Endothelial cell of umbilical vein (primary cell): ENCODE measurements around the gene CLASP2. TPM values are rescaled to one million over a fixed set of nuclear protein-coding genes. Genes with fewer than 3 reads are reported as not detected.

Experiments used
- BruUV-seq: library from RNA; stranded (reverse); fragments of 400-500 nt; replicated peaks from 2 replicates; lab custom pipeline; 2021; lab: Mats Ljungman, UMichigan
- CTCF ChIA-PET: fragments of 300-600, 350-600 bp; sonication (Branson Sonifier 250); formaldehyde crosslinking; loops from one replicate; lab custom pipeline; 2021; ENCODE audit warnings: antibody characterized with exemption, inconsistent platforms; lab: Charles Lee
- POLR2A ChIA-PET: fragments of 300-600, 350-600 bp; sonication (Branson Sonifier 250); formaldehyde crosslinking; loops from one replicate; lab custom pipeline; 2021; ENCODE audit warnings: antibody characterized with exemption, inconsistent platforms; lab: Charles Lee
- DNase-seq: peaks from one replicate; pipeline ENCODE4 v3.0.0-alpha.2; 2011; ENCODE audit warnings: low read depth, low spot score
- FAIRE-seq: peaks from 2 replicates; lab custom pipeline; 2011; peaks lifted over from hg19 to GRCh38; lab: Jason Lieb, UNC
- H2AFZ ChIP-seq: 2 replicates; pipeline ENCODE4 v1.6.0; 2012; ENCODE audit warnings: low read depth, low read length, control low read depth, inconsistent platforms
- H3K27ac ChIP-seq: 2 replicates; pipeline ENCODE4 v1.5.1; 2011; ENCODE audit warnings: low read depth, mild to moderate bottlenecking, control low read depth, low read length, moderate library complexity; ENCODE audit not compliant: insufficient read depth
- H3K27me3 ChIP-seq, 2 experiments: 2 replicates each; pipeline versions ENCODE4 v1.6.0 to v1.6.1; 2011; ENCODE audit warnings: low read length in 2 of 2, mixed read lengths in 1 of 2; ENCODE audit not compliant: control insufficient read depth in 2 of 2, insufficient read depth in 2 of 2
- H3K36me3 ChIP-seq, 2 experiments: 2 replicates in 1 of 2; 3 replicates in 1 of 2; pipeline ENCODE4 v1.5.1; 2011; ENCODE audit warnings: low read length in 2 of 2, mild to moderate bottlenecking in 1 of 2, moderate library complexity in 1 of 2; ENCODE audit not compliant: control insufficient read depth in 2 of 2, insufficient read depth in 2 of 2; ENCODE audit errors: extremely low read depth in 1 of 2
- H3K4me1 ChIP-seq: 3 replicates; pipeline ENCODE4 v1.5.1; 2011; ENCODE audit warnings: mild to moderate bottlenecking, low read length; ENCODE audit not compliant: control insufficient read depth, insufficient read depth; ENCODE audit errors: extremely low read depth
- H3K4me2 ChIP-seq: 2 replicates; pipeline ENCODE4 v1.6.1; 2011; ENCODE audit warnings: low read length, control low read depth, mixed read lengths; ENCODE audit not compliant: insufficient read depth
- H3K4me3 ChIP-seq, 3 experiments: fragments of 200-600 bp in 1 of 3; sonication (generic), shearing (Covaris generic) in 1 of 3; replicated peaks in 1 of 3; 2 replicates each; pipeline ENCODE4 v1.5.1; 2011 to 2016; ENCODE audit warnings: control low read depth in 3 of 3, low read length in 3 of 3, mild to moderate bottlenecking in 2 of 3, inconsistent platforms in 1 of 3, low read depth in 1 of 3, moderate library complexity in 1 of 3; ENCODE audit not compliant: insufficient read depth in 1 of 3
- H3K79me2 ChIP-seq: 2 replicates; pipeline ENCODE4 v1.6.0; 2012; ENCODE audit warnings: low read length, inconsistent platforms; ENCODE audit not compliant: control insufficient read depth, insufficient read depth
- H3K9ac ChIP-seq: replicated peaks from 2 replicates; pipeline ENCODE3; 2011; ENCODE audit warnings: low read length, control low read depth; ENCODE audit not compliant: insufficient read depth; ENCODE audit errors: extremely low read depth
- H3K9me1 ChIP-seq: replicated peaks from 3 replicates; pipeline ENCODE4 v1.6.0; 2011; ENCODE audit warnings: mild to moderate bottlenecking, low read length; ENCODE audit not compliant: control insufficient read depth, insufficient read depth; ENCODE audit errors: extremely low read depth
- H3K9me3 ChIP-seq: replicated peaks from 2 replicates; pipeline ENCODE4 v1.5.1; 2012; ENCODE audit warnings: low read length, inconsistent platforms; ENCODE audit not compliant: control insufficient read depth, insufficient read depth
- H4K20me1 ChIP-seq: replicated peaks from 2 replicates; pipeline ENCODE3; 2011; ENCODE audit warnings: mild to moderate bottlenecking, low read length; ENCODE audit not compliant: control insufficient read depth, insufficient read depth; ENCODE audit errors: extremely low read depth
- EZH2 ChIP-seq: IDR thresholded peaks from 2 replicates; pipeline ENCODE4 v1.6.1; 2012; ENCODE audit warnings: borderline replicate concordance, low read depth, mild to moderate bottlenecking, moderate library complexity, low read length, inconsistent platforms; ENCODE audit not compliant: severe bottlenecking
- FOS ChIP-seq: IDR thresholded peaks from 2 replicates; pipeline ENCODE4 v1.6.1; 2011; ENCODE audit warnings: mild to moderate bottlenecking, low read length, moderate library complexity, borderline replicate concordance; ENCODE audit not compliant: insufficient read depth
- JUN ChIP-seq: IDR thresholded peaks from 2 replicates; pipeline ENCODE4 v1.6.1; 2011; ENCODE audit warnings: borderline replicate concordance, low read depth; ENCODE audit not compliant: insufficient read length, insufficient read depth
- POLR2A ChIP-seq: IDR thresholded peaks from 2 replicates; pipeline ENCODE4 v1.6.1; 2012; ENCODE audit warnings: low read depth, mild to moderate bottlenecking, control low read depth, low read length
- POLR2AphosphoS5 ChIP-seq: IDR thresholded peaks from 2 replicates; pipeline ENCODE4 v1.6.1; 2012; ENCODE audit warnings: low read depth, mild to moderate bottlenecking, control low read depth, low read length, moderate library complexity; ENCODE audit not compliant: insufficient read depth
- dilution Hi-C: fragments of 300-500 bp; cut with MboI; formaldehyde crosslinking; loops from one replicate; pipeline ENCODE4 v1.15.0; 2019; ENCODE audit warnings: low sequenced_read_pairs; ENCODE audit not compliant: extremely low pct_ligation_motif_present
- intact Hi-C: fragments of 100-400 bp; cut with micrococcal nuclease; formaldehyde crosslinking; loops from one replicate; pipeline ENCODE4 v1.10.0; 2022
- polyA plus RNA-seq, 4 experiments: library from polyadenylated mRNA; depleted of rRNA in 3 of 4; stranded (reverse) in 3 of 4; unstranded in 1 of 4; fragments of >200 nt; gene quantifications; 2 replicates each; pipeline versions ENCODE4 v1.2.1 to v1.2.3, GENCODE V29; 2011 to 2012; ENCODE audit warnings: missing spikeins in 1 of 4
- total RNA-seq: library from RNA; stranded (reverse); gene quantifications from 2 replicates; pipeline ENCODE4 v1.2.3, GENCODE V29; 2021

The CLASP2 gene
- total and polyA plus RNA-seq, 2 donors (not counting 3 experiments of a cell fraction or from before 2014, with no cell fraction given): 15.0 to 55.0 TPM

GRCh38 chr3:33526787-33527186 lies 191.3 kb downstream of the CLASP2 start:
- no peaks in the 10 kb centered on the region for H3K9me3 ChIP-seq
- POLR2A ChIA-PET: no interaction called here
- TF ChIP-seq POLR2A: no peak
- no peak for TF ChIP-seq POLR2AphosphoS5
- no peak for TF ChIP-seq FOS
- no peak for TF ChIP-seq EZH2
- no peak for FAIRE-seq
- no peak overlapping the region for H3K4me2 ChIP-seq
- H3K4me1 ChIP-seq: no peaks in the 10 kb centered on the region
- BruUV-seq: no TSS peak
- H3K27ac ChIP-seq: no peak overlapping the region
- no peaks in the 10 kb centered on the region for H3K36me3 ChIP-seq
- H2AFZ ChIP-seq: no peak overlapping the region
- no peaks in the 10 kb centered on the region for H3K27me3 ChIP-seq
- no peak overlapping the region for H3K9ac ChIP-seq
- dilution Hi-C loops: no loop called here
- intact Hi-C loops: no loop called here
- no peak overlapping the region for H3K4me3 ChIP-seq
- H3K79me2 ChIP-seq: no peaks in the 10 kb centered on the region
- H4K20me1 ChIP-seq: no peaks in the 10 kb centered on the region
- no peak for DNase-seq
- CTCF ChIA-PET: no interaction called here
- H3K9me1 ChIP-seq: no peaks in the 10 kb centered on the region

GRCh38 chr3:33525232-33525631 lies 192.8 kb downstream of the CLASP2 start:
- no peak for TF ChIP-seq JUN
- H3K4me1 ChIP-seq: no peaks in the 10 kb centered on the region
- no TSS peak for BruUV-seq
- H3K27ac ChIP-seq: no peak overlapping the region
- no peak overlapping the region for H3K4me3 ChIP-seq
- no peak overlapping the region for H2AFZ ChIP-seq
- no peaks in the 10 kb centered on the region for H4K20me1 ChIP-seq
- H3K79me2 ChIP-seq: no peaks in the 10 kb centered on the region
- POLR2A ChIA-PET: no interaction called here
- no peak overlapping the region for H3K9ac ChIP-seq
- FAIRE-seq (no peak), DNase-seq (no peak)
- dilution Hi-C loops: no loop called here
- CTCF ChIA-PET: no interaction called here
- H3K9me1 ChIP-seq: no peaks in the 10 kb centered on the region
- intact Hi-C loops: no loop called here
- no peaks in the 10 kb centered on the region for H3K36me3 ChIP-seq
- no peaks in the 10 kb centered on the region for H3K9me3 ChIP-seq
- no peak overlapping the region for H3K4me2 ChIP-seq
- no peaks in the 10 kb centered on the region for H3K27me3 ChIP-seq
